ENCODE data around the gene ACOT8.
A peak's percentile ranks its signal among the peaks of the same experiment; 100 is the strongest.

Gene ACOT8

DNA sequence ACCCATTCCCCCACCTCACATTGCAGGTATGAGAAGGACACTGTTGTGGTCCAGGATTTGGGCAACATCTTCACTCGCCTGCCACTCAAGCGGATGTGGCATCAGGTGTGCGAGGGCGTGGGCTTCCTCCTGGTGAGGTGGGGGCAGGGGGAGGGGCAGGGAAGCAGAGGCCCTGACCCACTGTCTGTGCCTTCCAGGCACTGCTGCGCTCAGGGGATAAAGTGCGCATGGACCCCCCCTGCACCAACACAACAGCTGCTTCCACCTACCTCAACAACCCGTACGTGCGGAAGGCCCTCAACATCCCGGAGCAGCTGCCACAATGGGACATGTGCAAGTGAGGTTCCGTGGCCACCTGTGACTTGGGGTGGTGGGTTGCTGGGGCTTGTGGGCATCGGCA, 37.6 kb upstream of the ACOT8 start:
- Histone ChIP-seq H3K36me3 (replicated peaks) (peaks cover 38% of the 10 kb centered on the region), H3K4me3 (ENCODE audit: low read depth, low read length) (no peak overlapping the region), H3K27ac (no peak overlapping the region), H3K27me3 (replicated peaks) (no peaks in the 10 kb centered on the region)
- DNase-seq, result no peak
- in situ Hi-C loops (cut with HindIII; ENCODE audit: low pct_ligation_motif_present, low sequenced_read_pairs), result no loop called here
- TF ChIP-seq, protein P1, sequence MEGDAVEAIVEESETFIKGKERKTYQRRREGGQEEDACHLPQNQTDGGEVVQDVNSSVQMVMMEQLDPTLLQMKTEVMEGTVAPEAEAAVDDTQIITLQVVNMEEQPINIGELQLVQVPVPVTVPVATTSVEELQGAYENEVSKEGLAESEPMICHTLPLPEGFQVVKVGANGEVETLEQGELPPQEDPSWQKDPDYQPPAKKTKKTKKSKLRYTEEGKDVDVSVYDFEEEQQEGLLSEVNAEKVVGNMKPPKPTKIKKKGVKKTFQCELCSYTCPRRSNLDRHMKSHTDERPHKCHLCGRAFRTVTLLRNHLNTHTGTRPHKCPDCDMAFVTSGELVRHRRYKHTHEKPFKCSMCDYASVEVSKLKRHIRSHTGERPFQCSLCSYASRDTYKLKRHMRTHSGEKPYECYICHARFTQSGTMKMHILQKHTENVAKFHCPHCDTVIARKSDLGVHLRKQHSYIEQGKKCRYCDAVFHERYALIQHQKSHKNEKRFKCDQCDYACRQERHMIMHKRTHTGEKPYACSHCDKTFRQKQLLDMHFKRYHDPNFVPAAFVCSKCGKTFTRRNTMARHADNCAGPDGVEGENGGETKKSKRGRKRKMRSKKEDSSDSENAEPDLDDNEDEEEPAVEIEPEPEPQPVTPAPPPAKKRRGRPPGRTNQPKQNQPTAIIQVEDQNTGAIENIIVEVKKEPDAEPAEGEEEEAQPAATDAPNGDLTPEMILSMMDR (IDR thresholded peaks at IDR 0.05; ENCODE audit: low read depth, low read length, missing control alignments), result no peak

DNA sequence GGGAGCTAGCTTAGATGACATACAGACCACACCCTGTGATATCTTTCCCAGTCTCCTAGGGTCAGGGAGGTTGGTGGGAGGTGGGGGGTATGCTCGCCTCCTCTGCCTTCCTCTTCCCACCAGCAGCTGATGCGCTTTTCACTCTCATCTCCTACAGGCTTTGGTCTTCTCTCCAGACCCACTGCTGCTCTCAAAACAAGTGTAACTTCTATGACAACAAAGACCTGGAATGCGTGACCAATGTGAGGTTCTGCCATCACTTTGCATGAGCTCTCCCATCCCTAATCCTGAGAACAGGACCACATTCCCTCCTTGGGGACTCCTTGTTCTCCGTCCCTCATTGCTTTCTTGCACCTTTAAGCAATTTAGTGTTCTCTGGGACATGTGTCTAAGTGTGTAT, 36.6 kb upstream of the ACOT8 start:
- no peak for DNase-seq
- in situ Hi-C loops (cut with HindIII; ENCODE audit: low pct_ligation_motif_present, low sequenced_read_pairs), result no loop called here
- Histone ChIP-seq H3K27ac (no peak overlapping the region), H3K27me3 (replicated peaks) (no peaks in the 10 kb centered on the region), H3K36me3 (replicated peaks) (peaks cover 33% of the 10 kb centered on the region), H3K4me3 (ENCODE audit: low read depth, low read length) (no peak overlapping the region)
- TF ChIP-seq, protein P1 (IDR thresholded peaks at IDR 0.05; ENCODE audit: low read depth, low read length, missing control alignments), result no peak

DNA sequence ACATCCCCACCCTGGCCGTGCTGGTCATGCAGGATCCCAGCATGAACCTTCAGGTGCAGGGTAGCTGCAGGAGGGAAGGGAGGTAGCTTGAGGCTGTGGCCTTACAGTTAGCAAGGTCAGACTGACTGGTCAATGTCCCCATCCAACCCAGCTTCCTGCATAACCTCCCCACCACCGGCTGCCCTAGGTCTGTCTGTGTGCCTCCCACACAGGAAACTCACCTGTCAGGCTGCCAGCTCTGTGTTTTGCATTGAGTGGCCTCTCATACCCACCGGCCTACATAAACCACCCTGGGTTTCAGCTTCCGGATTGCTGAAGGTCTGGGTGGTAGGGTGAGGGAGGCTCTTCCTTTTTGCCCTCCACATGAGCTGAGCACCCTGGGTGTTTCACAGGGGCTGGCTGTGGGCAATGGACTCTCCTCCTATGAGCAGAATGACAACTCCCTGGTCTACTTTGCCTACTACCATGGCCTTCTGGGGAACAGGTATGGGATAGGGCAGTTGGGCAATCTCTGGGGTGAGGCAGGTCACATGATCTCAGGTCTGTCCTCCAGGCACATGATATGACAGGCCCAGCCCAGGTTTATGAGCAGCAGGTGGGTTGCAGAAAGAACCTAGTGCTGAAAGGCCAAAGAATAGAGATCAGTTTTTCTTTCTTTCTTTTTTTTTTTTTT, 35.8 kb upstream of the ACOT8 start:
- TF ChIP-seq, protein P1 (IDR thresholded peaks at IDR 0.05; ENCODE audit: low read depth, low read length, missing control alignments), result no peak
- no peak overlapping the region for H3K27ac ChIP-seq
- H3K4me3 ChIP-seq (ENCODE audit: low read depth, low read length), result no peak overlapping the region
- in situ Hi-C loops (cut with HindIII; ENCODE audit: low pct_ligation_motif_present, low sequenced_read_pairs), result no loop called here
- H3K27me3 ChIP-seq (replicated peaks), result no peaks in the 10 kb centered on the region
- DNase-seq, result no peak
- peaks cover 29% of the 10 kb centered on the region for H3K36me3 ChIP-seq (replicated peaks)

DNA sequence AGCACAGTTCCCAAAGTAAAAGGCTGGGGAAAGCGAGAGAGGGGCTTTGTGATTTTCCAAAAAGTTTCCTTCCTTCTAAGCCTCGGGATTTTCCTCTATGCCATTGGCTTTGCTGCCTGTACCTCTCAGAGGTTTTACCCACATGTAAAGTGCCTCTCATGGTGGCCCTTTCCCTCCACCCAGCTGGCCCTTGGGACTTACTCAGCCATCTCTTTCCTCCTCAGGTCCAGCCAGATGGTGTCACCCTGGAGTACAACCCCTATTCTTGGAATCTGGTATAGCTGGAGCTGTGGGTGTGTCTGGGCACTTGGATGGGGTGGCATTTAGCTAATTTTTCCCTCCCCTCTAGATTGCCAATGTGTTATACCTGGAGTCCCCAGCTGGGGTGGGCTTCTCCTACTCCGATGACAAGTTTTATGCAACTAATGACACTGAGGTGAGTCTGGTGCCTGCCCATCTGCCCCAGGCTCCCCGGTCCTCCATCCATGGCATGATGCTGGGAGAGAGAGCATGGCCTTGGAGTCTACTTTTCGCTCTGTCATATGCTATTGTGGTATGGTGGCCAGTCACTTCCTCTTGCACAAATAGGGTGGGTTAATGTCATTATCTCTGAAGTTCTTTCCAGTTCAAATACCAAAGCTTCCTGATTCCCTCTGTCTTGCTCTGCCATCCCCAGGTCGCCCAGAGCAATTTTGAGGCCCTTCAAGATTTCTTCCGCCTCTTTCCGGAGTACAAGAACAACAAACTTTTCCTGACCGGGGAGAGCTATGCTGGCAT, 35.0 kb upstream of the ACOT8 start:
- peak overlapping the region; percentile 78 for H3K4me3 ChIP-seq (ENCODE audit: low read depth, low read length)
- DNase-seq, result peak; percentile 18
- no peaks in the 10 kb centered on the region for H3K27me3 ChIP-seq (replicated peaks)
- H3K27ac ChIP-seq, result no peak overlapping the region
- in situ Hi-C loops (cut with HindIII; ENCODE audit: low pct_ligation_motif_present, low sequenced_read_pairs), result no loop called here
- TF ChIP-seq, protein P1 (IDR thresholded peaks at IDR 0.05; ENCODE audit: low read depth, low read length, missing control alignments), result peak; percentile 52
- H3K36me3 ChIP-seq (replicated peaks), result peaks cover 23% of the 10 kb centered on the region

DNA sequence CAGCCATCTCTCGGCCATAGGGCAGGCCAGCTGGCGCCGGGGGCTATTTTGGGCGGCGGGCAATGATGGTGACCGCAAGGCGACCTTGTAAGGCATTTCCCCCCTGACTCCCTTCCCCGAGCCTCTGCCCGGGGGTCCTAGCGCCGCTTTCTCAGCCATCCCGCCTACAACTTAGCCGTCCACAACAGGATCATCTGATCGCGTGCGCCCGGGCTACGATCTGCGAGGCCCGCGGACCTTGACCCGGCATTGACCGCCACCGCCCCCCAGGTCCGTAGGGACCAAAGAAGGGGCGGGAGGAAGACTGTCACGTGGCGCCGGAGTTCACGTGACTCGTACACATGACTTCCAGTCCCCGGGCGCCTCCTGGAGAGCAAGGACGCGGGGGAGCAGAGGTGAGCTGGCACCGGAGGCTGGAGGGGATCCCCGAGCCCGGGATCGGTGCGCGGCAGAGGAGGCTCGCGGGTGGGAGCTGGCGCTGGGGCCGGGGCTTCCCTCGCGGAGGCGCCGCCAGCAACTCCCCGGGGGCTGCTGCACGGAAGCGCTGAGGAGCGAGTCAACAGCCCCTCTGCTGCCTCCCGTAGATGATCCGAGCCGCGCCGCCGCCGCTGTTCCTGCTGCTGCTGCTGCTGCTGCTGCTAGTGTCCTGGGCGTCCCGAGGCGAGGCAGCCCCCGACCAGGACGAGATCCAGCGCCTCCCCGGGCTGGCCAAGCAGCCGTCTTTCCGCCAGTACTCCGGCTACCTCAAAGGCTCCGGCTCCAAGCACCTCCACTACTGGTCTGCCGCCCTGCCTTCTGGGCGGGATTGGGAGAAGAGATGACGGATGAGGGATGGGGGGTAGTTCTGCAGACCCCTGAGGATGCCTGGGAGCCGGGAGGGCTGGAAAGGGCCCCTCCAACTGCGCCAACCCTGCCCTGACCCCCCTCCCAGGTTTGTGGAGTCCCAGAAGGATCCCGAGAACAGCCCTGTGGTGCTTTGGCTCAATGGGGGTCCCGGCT, 34.1 kb upstream of the ACOT8 start, which contains the start of the genes CTSA and NEURL2:
Gene CTSA (plus strand): TSS at position 351 of the 999 bp plus-strand sequence. CDS start 234 bp downstream, at position 585.
Gene NEURL2 (minus strand): TSS at position 224 of the 999 bp plus-strand sequence. CDS start 217 bp downstream, at position 7.
- TF ChIP-seq, protein P1 (IDR thresholded peaks at IDR 0.05; ENCODE audit: low read depth, low read length, missing control alignments), result no peak
- in situ Hi-C loops (cut with HindIII; ENCODE audit: low pct_ligation_motif_present, low sequenced_read_pairs), result no loop called here
- Histone ChIP-seq H3K36me3 (replicated peaks) (peaks cover 15% of the 10 kb centered on the region), H3K27ac (peak within 1 kb of the TSS; percentile 45), H3K27me3 (replicated peaks) (no peaks in the 10 kb centered on the region), H3K4me3 (ENCODE audit: low read depth, low read length) (peak within 1 kb of the TSS; percentile 78)
- peak; percentile 89 for DNase-seq
